ENCODE results near the gene NBPF26.
A peak's percentile ranks its signal among the peaks of the same experiment; 100 is the strongest.
"Not testable (repeated sequence)": the region's sequence is repeated elsewhere in the genome, so short reads cannot be mapped to it uniquely, and the experiment has no call there.

Gene NBPF26

GRCh38 chr1:120723715-120724402 is at the start of gene NBPF26:
Gene NBPF26 (plus strand): TSS chr1:120723945.
- DNase-seq = peak in 20 of 58 donors; percentile 1 to 71 (median 24)

- not testable (repeated sequence) for DNase-seq
Measured at GRCh38 chr1:120680106-120680819, 43.5 kb upstream of the NBPF26 start.

DNA sequence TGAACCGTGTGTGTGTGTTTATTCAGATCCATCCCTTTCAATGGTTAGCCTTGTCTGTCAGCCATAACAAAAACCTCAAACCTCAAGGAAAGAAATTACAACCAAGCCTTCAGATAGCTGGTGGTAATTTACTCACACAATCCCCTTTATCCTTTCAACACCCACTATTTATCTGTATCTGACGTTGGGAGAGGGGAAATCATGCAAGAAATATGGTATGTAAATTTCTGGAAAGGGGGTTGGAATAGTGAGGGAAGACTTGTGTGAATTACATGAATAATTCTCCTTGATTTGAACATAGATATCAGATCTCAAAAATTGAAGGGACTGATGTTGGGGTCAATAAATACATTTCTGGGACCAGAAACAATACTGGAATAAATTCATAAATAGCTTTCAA is 42.8 kb upstream of the NBPF26 start:
- DNase-seq = not testable (repeated sequence)

- DNase-seq = not testable (repeated sequence)
Measured at GRCh38 chr1:120684397-120684796, 39.3 kb upstream of the NBPF26 start.

DNA sequence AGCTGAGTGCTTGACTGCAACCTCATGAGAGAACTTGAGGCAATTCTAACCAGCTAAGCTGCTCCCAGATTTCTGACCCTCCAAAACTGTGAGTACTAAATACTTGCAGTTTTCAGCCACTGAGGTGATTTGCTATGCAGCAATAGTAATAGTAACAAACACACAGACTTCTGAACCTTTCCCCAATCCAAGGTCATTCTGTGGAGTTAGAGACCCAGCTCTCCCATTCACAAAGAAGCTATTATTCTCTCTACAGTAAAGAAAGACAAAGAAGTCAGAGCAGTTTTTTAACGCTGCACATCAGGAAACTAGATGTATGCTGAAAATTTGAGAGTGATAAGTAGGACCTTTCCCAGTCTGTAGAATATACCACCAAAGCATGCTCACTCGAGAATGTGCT is 38.1 kb upstream of the NBPF26 start:
- not testable (repeated sequence) for DNase-seq

GRCh38 chr1:120687250-120687649 is 36.5 kb upstream of the NBPF26 start:
- not testable (repeated sequence) for DNase-seq

GRCh38 chr1:120700807-120701562 is 22.8 kb upstream of the NBPF26 start:
- DNase-seq = peak in 4 of 58 donors; percentile 2 to 11 (median 5)

DNA sequence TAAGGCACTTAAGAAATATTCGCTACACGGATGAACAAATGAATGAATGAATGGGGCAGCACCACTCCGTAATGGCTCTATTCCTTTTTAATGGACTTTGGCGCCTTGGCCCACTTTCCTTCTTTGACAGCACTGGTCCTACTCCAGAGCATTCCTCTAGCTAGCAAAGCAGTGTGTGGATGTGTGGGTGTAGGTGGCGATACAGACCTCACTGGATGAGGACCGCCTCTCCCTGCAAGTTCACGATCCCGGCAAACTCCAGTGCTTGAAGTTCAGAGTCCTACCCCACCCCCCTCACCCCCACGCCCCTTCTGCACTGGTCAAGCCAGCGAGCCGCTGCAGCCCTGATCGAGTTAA is 409 bp upstream of the NBPF26 start:
- DNase-seq = not testable (repeated sequence)

- not testable (repeated sequence) for DNase-seq
Measured at GRCh38 chr1:120724507-120724906, 762 bp downstream of the NBPF26 start.

- DNase-seq = not testable (repeated sequence)
Measured at GRCh38 chr1:120728811-120729210, 5.1 kb downstream of the NBPF26 start.

GRCh38 chr1:120769090-120769489 is 45.3 kb downstream of the NBPF26 start:
- not testable (repeated sequence) for DNase-seq

- DNase-seq = not testable (repeated sequence)
Measured at GRCh38 chr1:120805452-120805851, 81.7 kb downstream of the NBPF26 start.

DNA sequence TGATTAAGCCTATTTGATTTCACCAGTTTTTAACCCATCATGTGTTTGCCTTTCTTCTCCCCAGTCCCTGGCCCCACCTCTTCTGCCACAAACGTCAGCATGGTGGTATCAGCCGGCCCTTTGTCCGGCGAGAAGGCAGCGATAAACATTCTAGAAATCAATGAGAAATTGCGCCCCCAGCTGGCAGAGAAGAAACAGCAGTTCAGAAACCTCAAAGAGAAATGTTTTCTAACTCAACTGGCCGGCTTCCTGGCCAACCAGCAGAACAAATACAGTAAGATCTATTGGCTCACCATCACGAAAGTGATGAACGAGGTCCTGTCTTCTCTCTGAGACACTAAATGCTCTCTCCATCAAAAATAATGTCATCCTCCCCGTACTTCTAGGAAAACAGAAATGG is 88.1 kb downstream of the NBPF26 start:
- DNase-seq = peak in 25 of 58 donors; percentile 0 to 54 (median 5)

- not testable (repeated sequence) for DNase-seq
Measured at GRCh38 chr1:120825051-120825450, 101.3 kb downstream of the NBPF26 start.

GRCh38 chr1:120826623-120827022 is 102.9 kb downstream of the NBPF26 start:
- not testable (repeated sequence) for DNase-seq

- DNase-seq = peak in 40 of 58 donors; percentile 0 to 77 (median 50)
Measured at GRCh38 chr1:120844186-120844944, 120.6 kb downstream of the NBPF26 start.

DNA sequence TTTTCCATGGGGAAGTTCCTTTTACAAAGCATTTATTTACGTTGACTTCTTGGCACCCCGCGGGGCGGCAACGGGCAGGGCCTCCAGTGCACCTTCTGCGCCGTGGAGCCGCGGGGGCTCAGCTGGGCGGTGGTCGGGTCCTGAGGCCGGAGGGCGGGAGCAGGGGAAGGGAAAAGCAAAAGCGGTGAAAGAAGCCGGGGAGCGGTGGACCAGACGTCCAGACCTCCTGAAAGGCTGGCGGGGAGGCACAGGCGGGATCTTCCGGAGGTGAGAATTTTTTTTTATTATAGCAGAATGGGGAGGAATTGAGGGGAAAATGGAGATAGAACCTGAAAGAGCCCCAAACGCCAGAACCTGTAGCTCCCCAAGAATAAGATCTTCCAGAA is 121.2 kb downstream of the NBPF26 start:
- DNase-seq = not testable (repeated sequence)

DNA sequence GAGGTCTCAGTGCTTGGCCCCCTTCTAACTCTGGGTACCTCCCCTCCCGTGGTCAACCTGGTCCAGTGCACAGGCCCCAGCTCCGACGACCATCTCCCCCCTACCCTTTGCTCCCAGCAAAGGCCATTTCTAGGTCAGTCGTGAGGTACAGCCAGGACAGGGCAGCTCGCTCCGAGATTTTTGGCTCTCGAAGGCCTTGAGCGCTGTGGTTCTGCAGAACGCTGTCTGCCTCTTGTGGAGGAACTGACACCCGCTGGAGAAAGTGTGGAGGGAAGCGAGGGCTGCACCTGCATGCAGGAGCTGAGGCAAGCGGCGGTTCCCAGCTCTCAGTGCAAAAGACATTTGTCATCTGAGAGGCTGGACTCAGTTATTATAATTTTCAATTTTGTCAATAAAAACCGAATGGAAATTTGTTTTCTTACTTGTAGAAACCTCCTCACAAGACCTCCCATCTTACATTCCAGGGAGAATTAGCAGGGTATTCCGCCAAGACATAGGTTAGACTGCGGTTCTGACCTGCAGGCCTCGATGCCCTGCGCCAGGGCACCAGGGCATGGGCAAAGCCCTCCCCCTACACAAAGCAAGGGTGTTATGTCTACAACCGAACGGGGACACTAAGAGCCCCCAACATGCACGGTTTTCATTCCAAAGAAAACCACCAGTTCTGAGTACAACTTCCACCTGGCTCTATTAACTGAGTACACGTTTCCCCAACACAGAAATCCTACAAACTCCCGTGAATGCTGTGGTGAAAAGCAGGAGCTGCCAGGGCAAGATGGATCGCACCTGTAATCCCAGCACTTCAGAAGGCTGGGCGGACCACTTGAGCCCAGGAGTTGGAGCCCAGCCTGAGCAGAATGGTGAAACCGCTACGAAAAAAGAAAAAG is 125.9 kb downstream of the NBPF26 start:
- not testable (repeated sequence) for DNase-seq

DNA sequence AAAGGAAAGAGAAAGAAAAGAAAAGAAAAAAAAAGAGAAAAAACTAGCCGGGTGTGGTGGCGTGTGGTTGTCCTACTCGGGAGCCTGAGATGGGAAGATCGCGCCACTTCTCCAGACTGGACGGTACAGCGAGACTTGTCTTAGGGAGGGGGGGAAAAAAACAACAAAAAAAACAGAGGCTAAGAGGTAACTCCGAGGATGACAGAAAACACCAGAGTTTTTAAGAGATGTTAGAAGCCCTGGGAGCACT is 126.5 kb downstream of the NBPF26 start:
- DNase-seq = peak in 5 of 58 donors; percentile 0 to 32 (median 26)
